ENCODE measurements around the gene PIK3CB.

DNA sequence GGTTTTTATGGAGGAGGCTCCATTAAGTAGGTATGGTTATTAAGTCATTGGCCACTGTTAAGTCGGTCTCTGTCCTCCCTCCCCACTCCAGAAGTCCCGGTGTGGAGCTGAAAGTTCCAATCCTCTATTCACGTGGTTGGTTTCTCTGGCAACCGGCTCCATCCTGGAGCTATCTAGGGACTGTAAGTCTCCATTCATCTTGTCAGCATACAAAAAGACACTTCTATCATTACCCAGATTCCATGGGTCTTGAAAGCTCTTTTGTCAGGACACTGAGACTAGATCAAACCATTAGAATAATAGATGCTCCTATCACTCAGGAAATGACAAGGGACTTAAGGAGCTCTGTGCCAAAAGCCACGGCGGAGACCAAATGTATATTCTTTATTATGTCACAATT is 110.3 kb downstream of the PIK3CB start:
- TF ChIP-seq, protein P1, sequence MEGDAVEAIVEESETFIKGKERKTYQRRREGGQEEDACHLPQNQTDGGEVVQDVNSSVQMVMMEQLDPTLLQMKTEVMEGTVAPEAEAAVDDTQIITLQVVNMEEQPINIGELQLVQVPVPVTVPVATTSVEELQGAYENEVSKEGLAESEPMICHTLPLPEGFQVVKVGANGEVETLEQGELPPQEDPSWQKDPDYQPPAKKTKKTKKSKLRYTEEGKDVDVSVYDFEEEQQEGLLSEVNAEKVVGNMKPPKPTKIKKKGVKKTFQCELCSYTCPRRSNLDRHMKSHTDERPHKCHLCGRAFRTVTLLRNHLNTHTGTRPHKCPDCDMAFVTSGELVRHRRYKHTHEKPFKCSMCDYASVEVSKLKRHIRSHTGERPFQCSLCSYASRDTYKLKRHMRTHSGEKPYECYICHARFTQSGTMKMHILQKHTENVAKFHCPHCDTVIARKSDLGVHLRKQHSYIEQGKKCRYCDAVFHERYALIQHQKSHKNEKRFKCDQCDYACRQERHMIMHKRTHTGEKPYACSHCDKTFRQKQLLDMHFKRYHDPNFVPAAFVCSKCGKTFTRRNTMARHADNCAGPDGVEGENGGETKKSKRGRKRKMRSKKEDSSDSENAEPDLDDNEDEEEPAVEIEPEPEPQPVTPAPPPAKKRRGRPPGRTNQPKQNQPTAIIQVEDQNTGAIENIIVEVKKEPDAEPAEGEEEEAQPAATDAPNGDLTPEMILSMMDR (conservative IDR thresholded peaks at IDR 0.05 in 1 of 2, IDR thresholded peaks at IDR 0.05 in 1 of 2; ENCODE audit: extremely low read depth in 1 of 2, insufficient read depth in 1 of 2, low read depth in 1 of 2, low read length in 2 of 2): no peak
- TF ChIP-seq EZH2 (IDR thresholded peaks at IDR 0.05; ENCODE audit: borderline replicate concordance, low read length): no peak
